ENCODE results near the gene SLC39A11. TPM values are rescaled to one million over a fixed set of nuclear protein-coding genes. Genes with fewer than 3 reads are reported as not detected.

Gene SLC39A11
- total RNA-seq, 1 experiment from 2014 or later: 56.1 TPM

DNA sequence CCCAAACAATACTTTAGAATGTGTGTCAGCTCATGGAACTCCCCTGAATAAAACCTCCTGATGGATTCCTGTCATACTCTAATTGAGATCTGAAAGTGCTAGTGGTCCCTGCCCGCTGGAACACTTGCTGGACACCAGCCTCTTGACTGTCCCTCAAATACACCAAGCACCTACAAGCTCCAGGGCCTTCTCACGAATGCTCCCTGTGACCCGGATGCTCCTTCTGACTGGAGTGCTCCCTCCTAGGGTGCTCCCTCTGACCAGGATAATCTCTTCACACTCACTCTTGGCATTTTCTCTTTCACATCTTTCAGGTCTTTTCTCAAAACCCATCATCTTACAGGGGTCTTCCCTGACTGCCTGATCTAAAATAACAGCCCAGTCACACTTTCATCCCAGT lies 205.9 kb downstream of the SLC39A11 start:
- BruUV-seq (replicated peaks): no TSS peak
- DNase-seq (ENCODE audit: low read depth, low spot score): no peak
- no peaks in the 10 kb centered on the region for H3K36me3 ChIP-seq (ENCODE audit: control insufficient read depth, insufficient read depth, low read length)
- H3K4me3 ChIP-seq (ENCODE audit: low read depth in 2 of 2, low read length in 2 of 2): no peak overlapping the region
- no peaks in the 10 kb centered on the region for H3K27me3 ChIP-seq (ENCODE audit: control insufficient read depth, insufficient read depth, low read length)
- no peaks in the 10 kb centered on the region for H3K9me3 ChIP-seq (ENCODE audit: control insufficient read depth, insufficient read depth, low read depth, low read length)
- TF ChIP-seq, protein P1, sequence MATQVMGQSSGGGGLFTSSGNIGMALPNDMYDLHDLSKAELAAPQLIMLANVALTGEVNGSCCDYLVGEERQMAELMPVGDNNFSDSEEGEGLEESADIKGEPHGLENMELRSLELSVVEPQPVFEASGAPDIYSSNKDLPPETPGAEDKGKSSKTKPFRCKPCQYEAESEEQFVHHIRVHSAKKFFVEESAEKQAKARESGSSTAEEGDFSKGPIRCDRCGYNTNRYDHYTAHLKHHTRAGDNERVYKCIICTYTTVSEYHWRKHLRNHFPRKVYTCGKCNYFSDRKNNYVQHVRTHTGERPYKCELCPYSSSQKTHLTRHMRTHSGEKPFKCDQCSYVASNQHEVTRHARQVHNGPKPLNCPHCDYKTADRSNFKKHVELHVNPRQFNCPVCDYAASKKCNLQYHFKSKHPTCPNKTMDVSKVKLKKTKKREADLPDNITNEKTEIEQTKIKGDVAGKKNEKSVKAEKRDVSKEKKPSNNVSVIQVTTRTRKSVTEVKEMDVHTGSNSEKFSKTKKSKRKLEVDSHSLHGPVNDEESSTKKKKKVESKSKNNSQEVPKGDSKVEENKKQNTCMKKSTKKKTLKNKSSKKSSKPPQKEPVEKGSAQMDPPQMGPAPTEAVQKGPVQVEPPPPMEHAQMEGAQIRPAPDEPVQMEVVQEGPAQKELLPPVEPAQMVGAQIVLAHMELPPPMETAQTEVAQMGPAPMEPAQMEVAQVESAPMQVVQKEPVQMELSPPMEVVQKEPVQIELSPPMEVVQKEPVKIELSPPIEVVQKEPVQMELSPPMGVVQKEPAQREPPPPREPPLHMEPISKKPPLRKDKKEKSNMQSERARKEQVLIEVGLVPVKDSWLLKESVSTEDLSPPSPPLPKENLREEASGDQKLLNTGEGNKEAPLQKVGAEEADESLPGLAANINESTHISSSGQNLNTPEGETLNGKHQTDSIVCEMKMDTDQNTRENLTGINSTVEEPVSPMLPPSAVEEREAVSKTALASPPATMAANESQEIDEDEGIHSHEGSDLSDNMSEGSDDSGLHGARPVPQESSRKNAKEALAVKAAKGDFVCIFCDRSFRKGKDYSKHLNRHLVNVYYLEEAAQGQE (IDR thresholded peaks at IDR 0.05; ENCODE audit: insufficient read depth in 1 of 2, low read depth in 2 of 2, low read length in 1 of 2): no peak
- no peak for TF ChIP-seq TCF7L2 (IDR thresholded peaks at IDR 0.05; ENCODE audit: low read depth, low read length)
- TF ChIP-seq SIN3A (IDR thresholded peaks at IDR 0.05; ENCODE audit: borderline replicate concordance, insufficient read depth, low read depth, low read length): no peak
- TF ChIP-seq POLR2AphosphoS5 (IDR thresholded peaks at IDR 0.05; ENCODE audit: low read depth, low read length): no peak
- no peak for TF ChIP-seq CTCF (IDR thresholded peaks at IDR 0.05)
- no peaks in the 10 kb centered on the region for H3K4me1 ChIP-seq (ENCODE audit: control insufficient read depth, insufficient read depth, low read length)
- POLR2A ChIA-PET: no interaction called here
- in situ Hi-C loops (cut with HindIII; ENCODE audit: low pct_unique_long_range_greater_than_20kb, low sequenced_read_pairs) (no loop called here), intact Hi-C loops (cut with micrococcal nuclease; ENCODE audit: unreplicated experiment) (no loop called here)
- CTCF ChIA-PET: no interaction called here
- ATAC-seq: no peak
- no peak overlapping the region for H3K27ac ChIP-seq (ENCODE audit: low read length)

DNA sequence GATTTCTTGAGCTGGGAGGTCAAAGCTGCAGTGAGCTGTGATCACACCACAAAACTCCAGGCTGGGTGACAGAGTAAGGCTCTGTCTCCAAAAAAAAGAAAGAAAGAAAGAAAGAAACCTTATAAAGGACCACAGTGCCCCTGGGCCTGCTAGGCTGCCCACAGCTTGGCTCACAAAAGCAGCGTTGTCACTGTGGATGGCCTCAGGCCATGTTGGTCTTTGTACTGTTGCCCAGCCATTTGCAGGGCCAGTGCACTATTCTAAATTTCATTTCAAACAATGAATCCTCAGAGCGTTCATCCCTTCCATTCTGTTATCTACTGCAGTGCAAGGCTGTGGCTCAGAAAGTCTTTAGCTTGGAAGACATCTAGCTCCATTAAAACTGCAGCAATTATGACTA lies 208.4 kb downstream of the SLC39A11 start:
- ChIA-PET CTCF (no interaction called here), POLR2A (interaction anchor here (0.5 kb wide), 1 partner anchor 13 kb away, joined by 11 read pairs; no protein-coding TSS in a partner anchor)
- Histone ChIP-seq H3K4me3 (ENCODE audit: low read depth in 2 of 2, low read length in 2 of 2) (no peak overlapping the region), H3K27ac (ENCODE audit: low read length) (no peak overlapping the region), H3K9me3 (ENCODE audit: control insufficient read depth, insufficient read depth, low read depth, low read length) (0 out of 2 replicates have a peak, but pooled peaks cover 6% of the 10 kb centered on the region), H3K36me3 (ENCODE audit: control insufficient read depth, insufficient read depth, low read length) (no peaks in the 10 kb centered on the region), H3K27me3 (ENCODE audit: control insufficient read depth, insufficient read depth, low read length) (no peaks in the 10 kb centered on the region), H3K4me1 (ENCODE audit: control insufficient read depth, insufficient read depth, low read length) (no peaks in the 10 kb centered on the region)
- BruUV-seq (replicated peaks): no TSS peak
- intact Hi-C loops (cut with micrococcal nuclease; ENCODE audit: unreplicated experiment) (no loop called here), in situ Hi-C loops (cut with HindIII; ENCODE audit: low pct_unique_long_range_greater_than_20kb, low sequenced_read_pairs) (no loop called here)
- ATAC-seq (no peak), DNase-seq (ENCODE audit: low read depth, low spot score) (no peak)
- no peak for TF ChIP-seq CTCF (IDR thresholded peaks at IDR 0.05)
- TF ChIP-seq SIN3A (IDR thresholded peaks at IDR 0.05; ENCODE audit: borderline replicate concordance, insufficient read depth, low read depth, low read length): no peak
- no peak for TF ChIP-seq POLR2AphosphoS5 (IDR thresholded peaks at IDR 0.05; ENCODE audit: low read depth, low read length)
- TF ChIP-seq TCF7L2 (IDR thresholded peaks at IDR 0.05; ENCODE audit: low read depth, low read length): no peak
- TF ChIP-seq, protein P1 (IDR thresholded peaks at IDR 0.05; ENCODE audit: insufficient read depth in 1 of 2, low read depth in 2 of 2, low read length in 1 of 2): no peak

Measured in Panc1 (cell line).